Measurements from ENCODE around the gene STX18. TPM values are rescaled to one million over a fixed set of nuclear protein-coding genes. Genes with fewer than 3 reads are reported as not detected.
"Not testable (repeated sequence)": the region's sequence is repeated elsewhere in the genome, so short reads cannot be mapped to it uniquely, and the experiment has no call there.

STX18 gene
- polyA plus RNA-seq, 4 donors, result 54.3 to 74.0 (median 69.0) TPM

- DNase-seq (ENCODE audit: low read depth in 4 of 4, low spot score in 2 of 4), result no peak
These were observed 117.2 kb downstream of the STX18 start for GRCh38 chr4:4424499-4425115.

GRCh38 chr4:4423706-4424498 is 117.9 kb downstream of the STX18 start:
- no peak for DNase-seq (ENCODE audit: low read depth in 4 of 4, low spot score in 2 of 4)

- no peak for DNase-seq (ENCODE audit: low read depth in 4 of 4, low spot score in 2 of 4)
These were observed 118.9 kb downstream of the STX18 start for GRCh38 chr4:4422856-4423499.

- not testable (repeated sequence) for DNase-seq (ENCODE audit: low read depth in 4 of 4, low spot score in 2 of 4)
These were observed 119.7 kb downstream of the STX18 start for GRCh38 chr4:4422117-4422516.

GRCh38 chr4:4421356-4421755 is 120.5 kb downstream of the STX18 start:
- DNase-seq (ENCODE audit: low read depth in 4 of 4, low spot score in 2 of 4), result no peak

GRCh38 chr4:4420421-4420820 is 121.4 kb downstream of the STX18 start:
- DNase-seq (ENCODE audit: low read depth in 4 of 4, low spot score in 2 of 4), result no peak

- DNase-seq (ENCODE audit: low read depth in 4 of 4, low spot score in 2 of 4), result no peak
These were observed 122.0 kb downstream of the STX18 start for GRCh38 chr4:4419896-4420295.

- DNase-seq (ENCODE audit: low read depth in 4 of 4, low spot score in 2 of 4), result no peak
These were observed 123.0 kb downstream of the STX18 start for GRCh38 chr4:4418676-4419390.

- no peak for DNase-seq (ENCODE audit: low read depth in 4 of 4, low spot score in 2 of 4)
These were observed 124.0 kb downstream of the STX18 start for GRCh38 chr4:4417886-4418285.

- no peak for DNase-seq (ENCODE audit: low read depth in 4 of 4, low spot score in 2 of 4)
These were observed 124.9 kb downstream of the STX18 start for GRCh38 chr4:4416981-4417380.

- no peak for DNase-seq (ENCODE audit: low read depth in 4 of 4, low spot score in 2 of 4)
These were observed 125.7 kb downstream of the STX18 start for GRCh38 chr4:4415806-4416805.

- DNase-seq (ENCODE audit: low read depth in 4 of 4, low spot score in 2 of 4), result no peak
These were observed 126.6 kb downstream of the STX18 start for GRCh38 chr4:4415107-4415805.

- DNase-seq (ENCODE audit: low read depth in 4 of 4, low spot score in 2 of 4), result no peak
These were observed 128.0 kb downstream of the STX18 start for GRCh38 chr4:4413806-4414205.

- no peak for DNase-seq (ENCODE audit: low read depth in 4 of 4, low spot score in 2 of 4)
These were observed 128.5 kb downstream of the STX18 start for GRCh38 chr4:4413373-4413725.

GRCh38 chr4:4412641-4413372 is 129.0 kb downstream of the STX18 start:
- no peak for DNase-seq (ENCODE audit: low read depth in 4 of 4, low spot score in 2 of 4)

GRCh38 chr4:4411906-4412305 is 129.9 kb downstream of the STX18 start:
- no peak for DNase-seq (ENCODE audit: low read depth in 4 of 4, low spot score in 2 of 4)

GRCh38 chr4:4410271-4410670 is 131.6 kb downstream of the STX18 start:
- DNase-seq (ENCODE audit: low read depth in 4 of 4, low spot score in 2 of 4), result no peak

- DNase-seq (ENCODE audit: low read depth in 4 of 4, low spot score in 2 of 4), result no peak
These were observed 132.3 kb downstream of the STX18 start for GRCh38 chr4:4409416-4410115.

Measured in left renal cortex interstitium (tissue), 4 donors.